Measurements from ENCODE around the gene INPP5J.

GRCh38 chr22:31148488-31148887 lies 25.7 kb downstream of the INPP5J start:
- TF ChIP-seq CTCF (conservative IDR thresholded peaks at IDR 0.05 in 1 of 2, IDR thresholded peaks at IDR 0.05 in 1 of 2; ENCODE audit: low read depth in 1 of 2, low read length in 2 of 2) (no peak), EZH2 (IDR thresholded peaks at IDR 0.05; ENCODE audit: low read length, missing control alignments) (no peak)

All from fibroblast of lung (primary cell).